Measurements from ENCODE around the gene ESM1.

The ESM1 gene

DNA sequence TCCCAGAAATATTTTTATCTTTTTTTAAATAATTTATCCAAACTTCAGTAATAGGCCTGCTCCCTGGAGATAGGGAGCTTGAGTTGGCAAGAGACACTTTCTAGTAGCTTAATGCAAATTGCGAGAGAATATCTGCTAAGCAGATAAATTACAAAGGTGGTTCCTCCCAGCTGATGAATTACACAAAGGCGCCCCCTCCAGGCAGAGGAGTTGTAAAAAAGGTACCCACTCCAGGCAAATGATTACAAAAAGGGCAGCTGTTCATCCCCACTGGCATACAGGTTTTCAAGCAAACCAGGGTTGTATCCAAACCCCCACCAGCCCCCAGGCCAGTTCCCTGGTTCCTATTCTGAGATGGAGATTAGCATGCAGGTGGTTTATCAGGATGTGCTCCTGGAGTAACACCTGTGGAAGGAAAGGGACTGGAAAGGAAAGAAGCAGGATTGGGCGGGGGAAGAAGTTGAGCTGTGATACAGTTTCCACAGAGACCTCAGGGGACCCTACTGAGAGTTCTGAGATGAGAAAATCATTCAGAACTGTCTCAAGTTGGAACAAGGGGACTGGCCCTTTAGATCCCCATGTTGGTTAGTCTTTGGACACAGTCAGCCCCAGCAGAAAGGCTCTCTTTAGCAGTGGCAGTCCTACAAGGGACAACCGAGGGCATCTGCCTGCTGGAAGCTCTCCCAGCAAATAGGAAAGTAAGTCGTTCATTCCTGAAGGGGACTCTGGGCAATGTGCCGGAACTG, 25.5 kb downstream of the ESM1 start:
- Histone ChIP-seq H3K9me3 (no peaks in the 10 kb centered on the region), H3K27me3 (no peaks in the 10 kb centered on the region), H3K36me3 (no peaks in the 10 kb centered on the region), H3K4me3 (ENCODE audit: low read depth, low read length) (no peak overlapping the region), H3K4me1 (no peaks in the 10 kb centered on the region)
- DNase-seq, result peak; percentile 34
- TF ChIP-seq CTCF (IDR thresholded peaks at IDR 0.05; ENCODE audit: low read depth, low read length), result peak; percentile 39

- Histone ChIP-seq H3K9me3 (no peaks in the 10 kb centered on the region), H3K4me3 (ENCODE audit: low read depth, low read length) (no peak overlapping the region), H3K36me3 (no peaks in the 10 kb centered on the region), H3K27me3 (no peaks in the 10 kb centered on the region), H3K4me1 (no peaks in the 10 kb centered on the region)
- DNase-seq, result no peak
- TF ChIP-seq CTCF (IDR thresholded peaks at IDR 0.05; ENCODE audit: low read depth, low read length), result no peak
These were observed 28.5 kb downstream of the ESM1 start for GRCh38 chr5:54956922-54957321.

DNA sequence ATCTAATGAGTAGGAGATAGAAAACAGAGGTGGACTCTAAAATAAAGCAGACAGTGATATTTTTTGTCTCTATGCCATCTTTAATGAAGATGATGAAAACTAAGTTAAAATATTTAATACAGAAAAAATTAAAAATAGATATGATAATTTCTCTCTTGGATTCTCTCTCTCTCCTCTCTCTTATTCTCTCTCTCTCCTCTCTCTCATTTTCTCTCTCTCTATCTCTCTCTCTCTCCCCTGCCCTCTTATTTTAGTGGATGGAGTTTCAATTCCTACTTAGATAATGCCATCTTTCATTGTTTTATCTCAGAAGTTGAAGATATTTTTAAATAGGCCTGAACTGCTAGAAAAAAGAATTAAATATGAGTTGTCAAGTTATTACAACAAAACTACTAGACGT, 38.2 kb downstream of the ESM1 start:
- no peaks in the 10 kb centered on the region for H3K36me3 ChIP-seq
- no peaks in the 10 kb centered on the region for H3K4me1 ChIP-seq
- TF ChIP-seq CTCF (IDR thresholded peaks at IDR 0.05; ENCODE audit: low read depth, low read length), result no peak
- H3K4me3 ChIP-seq (ENCODE audit: low read depth, low read length), result no peak overlapping the region
- no peaks in the 10 kb centered on the region for H3K9me3 ChIP-seq
- no peaks in the 10 kb centered on the region for H3K27me3 ChIP-seq
- DNase-seq, result no peak

DNA sequence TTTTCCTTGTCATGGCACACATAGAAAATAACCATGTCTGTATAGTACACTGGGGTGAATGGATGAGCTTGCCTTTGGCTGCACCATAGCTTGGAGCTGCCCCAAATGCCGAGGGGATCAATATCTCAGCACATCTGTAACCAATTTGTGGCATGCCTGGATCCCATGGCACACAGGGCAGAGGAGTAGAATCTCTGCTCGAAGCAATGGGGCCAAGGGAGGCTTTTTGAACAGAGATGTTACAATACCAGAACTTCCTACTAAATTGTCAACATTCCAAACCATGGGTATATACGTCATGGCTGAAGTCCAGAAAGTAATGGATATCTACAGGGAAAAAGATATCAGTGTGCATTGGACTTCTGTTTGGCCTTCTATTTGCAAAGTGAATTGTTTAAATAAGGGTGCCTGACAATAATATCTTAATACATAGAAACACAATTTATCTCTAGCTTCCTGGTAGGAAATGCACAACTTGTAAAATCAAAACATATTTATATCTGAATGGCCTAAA, 39.0 kb downstream of the ESM1 start:
- TF ChIP-seq CTCF (IDR thresholded peaks at IDR 0.05; ENCODE audit: low read depth, low read length), result no peak
- no peak for DNase-seq
- H3K27me3 ChIP-seq, result no peaks in the 10 kb centered on the region
- no peak overlapping the region for H3K4me3 ChIP-seq (ENCODE audit: low read depth, low read length)
- H3K36me3 ChIP-seq, result no peaks in the 10 kb centered on the region
- no peaks in the 10 kb centered on the region for H3K9me3 ChIP-seq
- no peaks in the 10 kb centered on the region for H3K4me1 ChIP-seq

GRCh38 chr5:54944364-54944763, 41.0 kb downstream of the ESM1 start:
- Histone ChIP-seq H3K36me3 (no peaks in the 10 kb centered on the region), H3K9me3 (no peaks in the 10 kb centered on the region), H3K27me3 (no peaks in the 10 kb centered on the region), H3K4me1 (no peaks in the 10 kb centered on the region), H3K4me3 (ENCODE audit: low read depth, low read length) (no peak overlapping the region)
- no peak for DNase-seq
- TF ChIP-seq CTCF (IDR thresholded peaks at IDR 0.05; ENCODE audit: low read depth, low read length), result peak; percentile 60

- no peak for DNase-seq
- Histone ChIP-seq H3K4me3 (ENCODE audit: low read depth, low read length) (no peak overlapping the region), H3K27me3 (no peaks in the 10 kb centered on the region), H3K36me3 (no peaks in the 10 kb centered on the region), H3K4me1 (no peaks in the 10 kb centered on the region), H3K9me3 (no peaks in the 10 kb centered on the region)
- TF ChIP-seq CTCF (IDR thresholded peaks at IDR 0.05; ENCODE audit: low read depth, low read length), result no peak
These were observed 43.2 kb downstream of the ESM1 start for GRCh38 chr5:54942064-54942778.
